ENCODE data around the gene RAPGEF3.

Gene RAPGEF3

GRCh38 chr12:47754126-47754525 lies 4.6 kb downstream of the RAPGEF3 start:
- Histone ChIP-seq H3K9me3 (ENCODE audit: low read length) (no peaks in the 10 kb centered on the region), H3K4me1 (ENCODE audit: insufficient read depth, low read length) (no peaks in the 10 kb centered on the region), H3K4me3 (ENCODE audit: low read length) (no peak overlapping the region), H3K27me3 (ENCODE audit: insufficient read depth, low read length) (peaks cover 12% of the 10 kb centered on the region), H2AFZ (ENCODE audit: low read depth, low read length) (no peak overlapping the region), H3K36me3 (ENCODE audit: insufficient read depth, low read length) (no peaks in the 10 kb centered on the region)

GRCh38 chr12:47753021-47754001 lies 5.4 kb downstream of the RAPGEF3 start:
- peaks cover 12% of the 10 kb centered on the region for H3K27me3 ChIP-seq (ENCODE audit: insufficient read depth, low read length)
- no peaks in the 10 kb centered on the region for H3K36me3 ChIP-seq (ENCODE audit: insufficient read depth, low read length)
- H3K4me3 ChIP-seq (ENCODE audit: low read length), result no peak overlapping the region
- H2AFZ ChIP-seq (ENCODE audit: low read depth, low read length), result no peak overlapping the region
- H3K4me1 ChIP-seq (ENCODE audit: insufficient read depth, low read length), result no peaks in the 10 kb centered on the region
- no peaks in the 10 kb centered on the region for H3K9me3 ChIP-seq (ENCODE audit: low read length)

GRCh38 chr12:47752552-47752951 lies 6.1 kb downstream of the RAPGEF3 start:
- Histone ChIP-seq H3K27me3 (ENCODE audit: insufficient read depth, low read length) (peaks cover 14% of the 10 kb centered on the region), H2AFZ (ENCODE audit: low read depth, low read length) (no peak overlapping the region), H3K4me1 (ENCODE audit: insufficient read depth, low read length) (no peaks in the 10 kb centered on the region), H3K36me3 (ENCODE audit: insufficient read depth, low read length) (no peaks in the 10 kb centered on the region), H3K9me3 (ENCODE audit: low read length) (no peaks in the 10 kb centered on the region), H3K4me3 (ENCODE audit: low read length) (no peak overlapping the region)

GRCh38 chr12:47752121-47752520 lies 6.6 kb downstream of the RAPGEF3 start:
- Histone ChIP-seq H3K9me3 (ENCODE audit: low read length) (no peaks in the 10 kb centered on the region), H2AFZ (ENCODE audit: low read depth, low read length) (no peak overlapping the region), H3K36me3 (ENCODE audit: insufficient read depth, low read length) (no peaks in the 10 kb centered on the region), H3K27me3 (ENCODE audit: insufficient read depth, low read length) (peaks cover 14% of the 10 kb centered on the region), H3K4me3 (ENCODE audit: low read length) (no peak overlapping the region), H3K4me1 (ENCODE audit: insufficient read depth, low read length) (no peaks in the 10 kb centered on the region)

- H3K4me3 ChIP-seq (ENCODE audit: low read length), result no peak overlapping the region
- H3K27me3 ChIP-seq (ENCODE audit: insufficient read depth, low read length), result peaks cover 14% of the 10 kb centered on the region
- H3K4me1 ChIP-seq (ENCODE audit: insufficient read depth, low read length), result no peaks in the 10 kb centered on the region
- no peaks in the 10 kb centered on the region for H3K9me3 ChIP-seq (ENCODE audit: low read length)
- no peak overlapping the region for H2AFZ ChIP-seq (ENCODE audit: low read depth, low read length)
- no peaks in the 10 kb centered on the region for H3K36me3 ChIP-seq (ENCODE audit: insufficient read depth, low read length)
Observed at GRCh38 chr12:47751561-47751960, 7.1 kb downstream of the RAPGEF3 start.

GRCh38 chr12:47750916-47751470 lies 7.7 kb downstream of the RAPGEF3 start:
- H2AFZ ChIP-seq (ENCODE audit: low read depth, low read length), result no peak overlapping the region
- H3K4me1 ChIP-seq (ENCODE audit: insufficient read depth, low read length), result no peaks in the 10 kb centered on the region
- H3K4me3 ChIP-seq (ENCODE audit: low read length), result no peak overlapping the region
- H3K27me3 ChIP-seq (ENCODE audit: insufficient read depth, low read length), result peaks cover 14% of the 10 kb centered on the region
- no peaks in the 10 kb centered on the region for H3K9me3 ChIP-seq (ENCODE audit: low read length)
- no peaks in the 10 kb centered on the region for H3K36me3 ChIP-seq (ENCODE audit: insufficient read depth, low read length)

GRCh38 chr12:47750229-47750798 lies 8.4 kb downstream of the RAPGEF3 start:
- Histone ChIP-seq H3K4me3 (ENCODE audit: low read length) (no peak overlapping the region), H2AFZ (ENCODE audit: low read depth, low read length) (no peak overlapping the region)

GRCh38 chr12:47748899-47749298 lies 9.8 kb downstream of the RAPGEF3 start:
- H3K36me3 ChIP-seq (ENCODE audit: insufficient read depth, low read length), result no peaks in the 10 kb centered on the region
- H2AFZ ChIP-seq (ENCODE audit: low read depth, low read length), result no peak overlapping the region

More at GRCh38 chr12:47750229-47750798, 8.4 kb downstream of the RAPGEF3 start:
- no peaks in the 10 kb centered on the region for H3K36me3 ChIP-seq (ENCODE audit: insufficient read depth, low read length)
- H3K9me3 ChIP-seq (ENCODE audit: low read length), result no peaks in the 10 kb centered on the region
- peaks cover 13% of the 10 kb centered on the region for H3K27me3 ChIP-seq (ENCODE audit: insufficient read depth, low read length)
- H3K4me1 ChIP-seq (ENCODE audit: insufficient read depth, low read length), result no peaks in the 10 kb centered on the region

GRCh38 chr12:47748507-47748828 lies 10.2 kb downstream of the RAPGEF3 start:
- peaks cover 13% of the 10 kb centered on the region for H3K27me3 ChIP-seq (ENCODE audit: insufficient read depth, low read length)
- no peak overlapping the region for H3K4me3 ChIP-seq (ENCODE audit: low read length)
- no peaks in the 10 kb centered on the region for H3K36me3 ChIP-seq (ENCODE audit: insufficient read depth, low read length)
- H3K9me3 ChIP-seq (ENCODE audit: low read length), result no peaks in the 10 kb centered on the region
- H2AFZ ChIP-seq (ENCODE audit: low read depth, low read length), result no peak overlapping the region
- no peaks in the 10 kb centered on the region for H3K4me1 ChIP-seq (ENCODE audit: insufficient read depth, low read length)

More at GRCh38 chr12:47748899-47749298, 9.8 kb downstream of the RAPGEF3 start:
- Histone ChIP-seq H3K9me3 (ENCODE audit: low read length) (no peaks in the 10 kb centered on the region), H3K4me1 (ENCODE audit: insufficient read depth, low read length) (no peaks in the 10 kb centered on the region), H3K27me3 (ENCODE audit: insufficient read depth, low read length) (peaks cover 13% of the 10 kb centered on the region), H3K4me3 (ENCODE audit: low read length) (no peak overlapping the region)

- no peaks in the 10 kb centered on the region for H3K4me1 ChIP-seq (ENCODE audit: insufficient read depth, low read length)
- H3K36me3 ChIP-seq (ENCODE audit: insufficient read depth, low read length), result no peaks in the 10 kb centered on the region
- no peak overlapping the region for H2AFZ ChIP-seq (ENCODE audit: low read depth, low read length)
- no peaks in the 10 kb centered on the region for H3K9me3 ChIP-seq (ENCODE audit: low read length)
- no peak overlapping the region for H3K4me3 ChIP-seq (ENCODE audit: low read length)
- peaks cover 13% of the 10 kb centered on the region for H3K27me3 ChIP-seq (ENCODE audit: insufficient read depth, low read length)
Observed at GRCh38 chr12:47747596-47748506, 10.8 kb downstream of the RAPGEF3 start.

GRCh38 chr12:47747126-47747525 lies 11.6 kb downstream of the RAPGEF3 start:
- Histone ChIP-seq H3K4me1 (ENCODE audit: insufficient read depth, low read length) (no peaks in the 10 kb centered on the region), H3K36me3 (ENCODE audit: insufficient read depth, low read length) (no peaks in the 10 kb centered on the region), H3K9me3 (ENCODE audit: low read length) (no peaks in the 10 kb centered on the region), H2AFZ (ENCODE audit: low read depth, low read length) (no peak overlapping the region), H3K4me3 (ENCODE audit: low read length) (no peak overlapping the region), H3K27me3 (ENCODE audit: insufficient read depth, low read length) (peaks cover 13% of the 10 kb centered on the region)

- no peaks in the 10 kb centered on the region for H3K9me3 ChIP-seq (ENCODE audit: low read length)
- no peaks in the 10 kb centered on the region for H3K4me1 ChIP-seq (ENCODE audit: insufficient read depth, low read length)
- no peak overlapping the region for H3K4me3 ChIP-seq (ENCODE audit: low read length)
- H3K27me3 ChIP-seq (ENCODE audit: insufficient read depth, low read length), result peaks cover 7% of the 10 kb centered on the region
- H2AFZ ChIP-seq (ENCODE audit: low read depth, low read length), result no peak overlapping the region
- H3K36me3 ChIP-seq (ENCODE audit: insufficient read depth, low read length), result no peaks in the 10 kb centered on the region
Observed at GRCh38 chr12:47746523-47746922, 12.2 kb downstream of the RAPGEF3 start.
